GM18508 (cell line): Measurements from ENCODE around the gene GRB2.

Source experiments
- ATAC-seq: cut with Tn5 transposase; IDR thresholded peaks from one replicate; pipeline ENCODE4 v1.9.1; 2021; ENCODE audit warnings: moderate number of reproducible peaks; ENCODE audit not compliant: insufficient read depth, unreplicated experiment

GRB2 gene

GRCh38 chr17:75416006-75416405, 10.5 kb upstream of the GRB2 start:
- ATAC-seq, result no peak

GRCh38 chr17:75414488-75414887, 9.0 kb upstream of the GRB2 start:
- ATAC-seq, result no peak

GRCh38 chr17:75412455-75413317, 7.2 kb upstream of the GRB2 start:
- ATAC-seq, result no peak

GRCh38 chr17:75411328-75412067, 6.0 kb upstream of the GRB2 start:
- no peak for ATAC-seq

- ATAC-seq, result no peak
Observed at GRCh38 chr17:75410141-75410540, 4.7 kb upstream of the GRB2 start.

- ATAC-seq, result no peak
Observed at GRCh38 chr17:75407655-75408352, 2.3 kb upstream of the GRB2 start.

- ATAC-seq, result no peak
Observed at GRCh38 chr17:75406222-75406615, 741 bp upstream of the GRB2 start.

- ATAC-seq, result no peak
Observed at GRCh38 chr17:75404731-75405364, 630 bp downstream of the GRB2 start.

- ATAC-seq, result no peak
Observed at GRCh38 chr17:75404223-75404730, 1.2 kb downstream of the GRB2 start.

- ATAC-seq, result no peak
Observed at GRCh38 chr17:75403131-75403530, 2.3 kb downstream of the GRB2 start.

GRCh38 chr17:75402026-75402425, 3.5 kb downstream of the GRB2 start:
- no peak for ATAC-seq

- no peak for ATAC-seq
Observed at GRCh38 chr17:75400326-75400939, 5.0 kb downstream of the GRB2 start.

- ATAC-seq, result no peak
Observed at GRCh38 chr17:75398279-75398678, 7.2 kb downstream of the GRB2 start.

GRCh38 chr17:75397217-75397616, 8.3 kb downstream of the GRB2 start:
- no peak for ATAC-seq

- ATAC-seq, result no peak
Observed at GRCh38 chr17:75396796-75397195, 8.7 kb downstream of the GRB2 start.

- ATAC-seq, result no peak
Observed at GRCh38 chr17:75396025-75396424, 9.5 kb downstream of the GRB2 start.

- no peak for ATAC-seq
Observed at GRCh38 chr17:75394332-75394918, 11.1 kb downstream of the GRB2 start.

- no peak for ATAC-seq
Observed at GRCh38 chr17:75393523-75394331, 11.8 kb downstream of the GRB2 start.

GRCh38 chr17:75392559-75392958, 12.9 kb downstream of the GRB2 start:
- no peak for ATAC-seq
